ENCODE results near the gene CAMK2A.

DNA sequence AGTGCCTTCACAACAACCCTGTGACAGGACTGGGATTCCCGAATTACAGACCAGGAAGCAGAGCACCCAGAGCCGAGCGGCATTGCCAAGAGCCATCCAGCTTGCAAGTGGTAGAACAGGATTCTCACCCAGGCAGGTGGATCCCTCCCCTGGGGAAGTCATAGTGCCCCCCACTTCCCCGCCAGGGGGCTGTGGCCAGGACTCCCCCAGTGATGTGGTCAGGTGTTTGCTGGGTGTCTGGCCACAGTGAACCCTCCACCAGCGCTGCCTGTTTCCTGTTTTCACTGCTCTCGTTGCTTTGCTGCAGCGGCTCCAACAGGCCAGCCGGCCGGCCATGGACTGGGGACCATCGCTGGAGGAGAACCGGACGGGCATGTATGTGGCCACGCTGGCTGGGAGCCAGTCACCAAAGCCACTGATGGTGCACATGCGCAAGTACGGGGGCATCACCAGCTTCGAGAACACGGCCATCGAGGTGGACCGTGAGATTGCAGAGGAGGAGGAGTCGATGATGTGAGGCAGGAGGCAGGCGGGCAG, 80.4 kb downstream of the CAMK2A start:
- TF ChIP-seq, protein P1, sequence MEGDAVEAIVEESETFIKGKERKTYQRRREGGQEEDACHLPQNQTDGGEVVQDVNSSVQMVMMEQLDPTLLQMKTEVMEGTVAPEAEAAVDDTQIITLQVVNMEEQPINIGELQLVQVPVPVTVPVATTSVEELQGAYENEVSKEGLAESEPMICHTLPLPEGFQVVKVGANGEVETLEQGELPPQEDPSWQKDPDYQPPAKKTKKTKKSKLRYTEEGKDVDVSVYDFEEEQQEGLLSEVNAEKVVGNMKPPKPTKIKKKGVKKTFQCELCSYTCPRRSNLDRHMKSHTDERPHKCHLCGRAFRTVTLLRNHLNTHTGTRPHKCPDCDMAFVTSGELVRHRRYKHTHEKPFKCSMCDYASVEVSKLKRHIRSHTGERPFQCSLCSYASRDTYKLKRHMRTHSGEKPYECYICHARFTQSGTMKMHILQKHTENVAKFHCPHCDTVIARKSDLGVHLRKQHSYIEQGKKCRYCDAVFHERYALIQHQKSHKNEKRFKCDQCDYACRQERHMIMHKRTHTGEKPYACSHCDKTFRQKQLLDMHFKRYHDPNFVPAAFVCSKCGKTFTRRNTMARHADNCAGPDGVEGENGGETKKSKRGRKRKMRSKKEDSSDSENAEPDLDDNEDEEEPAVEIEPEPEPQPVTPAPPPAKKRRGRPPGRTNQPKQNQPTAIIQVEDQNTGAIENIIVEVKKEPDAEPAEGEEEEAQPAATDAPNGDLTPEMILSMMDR (conservative IDR thresholded peaks at IDR 0.05; ENCODE audit: low read length): no peak
- no peak for TF ChIP-seq EZH2phosphoT487 (IDR thresholded peaks at IDR 0.05; ENCODE audit: borderline replicate concordance, low read depth, low read length)
